ENCODE data around the gene TBRG4.

The TBRG4 gene

DNA sequence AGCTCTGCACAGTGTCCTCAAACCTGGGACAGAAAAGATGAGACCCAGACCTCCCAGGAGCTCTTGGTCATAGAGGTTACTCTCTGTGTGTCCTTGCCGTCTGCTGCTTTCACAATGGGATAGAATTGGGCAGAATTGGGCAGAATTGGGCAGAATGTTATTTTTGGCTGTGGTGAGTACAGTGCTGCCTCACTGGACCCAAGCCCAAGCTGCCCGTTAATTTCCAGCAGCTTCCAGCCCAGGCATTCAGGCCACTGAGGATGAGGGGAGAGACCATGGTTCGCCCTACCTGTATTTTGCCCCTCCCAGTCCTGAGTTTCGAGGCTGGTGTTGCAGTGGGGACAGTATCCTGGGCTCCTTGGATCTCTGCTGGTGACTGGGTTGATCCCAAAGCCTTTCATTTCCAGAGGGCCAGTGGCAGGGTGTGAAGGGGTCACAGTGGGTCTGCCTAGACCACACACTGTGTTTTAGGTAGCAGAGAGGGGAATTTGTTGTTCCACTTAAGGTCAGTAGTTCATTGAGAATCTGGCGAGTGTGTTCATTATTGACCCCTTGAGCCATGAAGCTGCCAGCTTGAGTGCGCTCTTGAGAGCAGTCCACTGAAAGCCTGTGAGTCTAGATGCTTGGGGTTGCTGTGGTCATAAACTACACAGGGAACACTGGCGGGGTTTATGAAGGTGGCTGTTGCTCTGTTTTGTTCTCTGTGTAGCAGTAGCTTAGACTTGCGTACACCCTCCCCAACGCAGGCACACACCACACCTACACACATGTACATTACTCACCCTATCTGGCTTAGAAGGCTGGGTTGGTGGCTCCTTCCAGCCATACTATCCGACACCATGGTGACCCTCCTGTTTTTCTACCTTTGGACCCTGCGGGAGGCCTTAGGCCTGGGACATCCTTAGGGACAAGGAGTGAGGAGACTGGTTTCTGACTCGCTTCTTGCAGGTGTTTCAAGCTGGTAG lies 46.2 kb downstream of the TBRG4 start:
- no peaks in the 10 kb centered on the region for H3K27me3 ChIP-seq (ENCODE audit: insufficient read depth, poor library complexity, severe bottlenecking)
- DNase-seq (ENCODE audit: low read depth in 1 of 2, low spot score in 1 of 2), result no peak
- TF ChIP-seq, protein P1, sequence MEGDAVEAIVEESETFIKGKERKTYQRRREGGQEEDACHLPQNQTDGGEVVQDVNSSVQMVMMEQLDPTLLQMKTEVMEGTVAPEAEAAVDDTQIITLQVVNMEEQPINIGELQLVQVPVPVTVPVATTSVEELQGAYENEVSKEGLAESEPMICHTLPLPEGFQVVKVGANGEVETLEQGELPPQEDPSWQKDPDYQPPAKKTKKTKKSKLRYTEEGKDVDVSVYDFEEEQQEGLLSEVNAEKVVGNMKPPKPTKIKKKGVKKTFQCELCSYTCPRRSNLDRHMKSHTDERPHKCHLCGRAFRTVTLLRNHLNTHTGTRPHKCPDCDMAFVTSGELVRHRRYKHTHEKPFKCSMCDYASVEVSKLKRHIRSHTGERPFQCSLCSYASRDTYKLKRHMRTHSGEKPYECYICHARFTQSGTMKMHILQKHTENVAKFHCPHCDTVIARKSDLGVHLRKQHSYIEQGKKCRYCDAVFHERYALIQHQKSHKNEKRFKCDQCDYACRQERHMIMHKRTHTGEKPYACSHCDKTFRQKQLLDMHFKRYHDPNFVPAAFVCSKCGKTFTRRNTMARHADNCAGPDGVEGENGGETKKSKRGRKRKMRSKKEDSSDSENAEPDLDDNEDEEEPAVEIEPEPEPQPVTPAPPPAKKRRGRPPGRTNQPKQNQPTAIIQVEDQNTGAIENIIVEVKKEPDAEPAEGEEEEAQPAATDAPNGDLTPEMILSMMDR (IDR thresholded peaks at IDR 0.05; ENCODE audit: insufficient read depth, low read length), result no peak
- no peak for TF ChIP-seq GABPA (IDR thresholded peaks at IDR 0.05; ENCODE audit: low read depth)
- TF ChIP-seq SPI1 (IDR thresholded peaks at IDR 0.05; ENCODE audit: borderline replicate concordance, low read depth), result no peak
- TF ChIP-seq POLR2AphosphoS5 (IDR thresholded peaks at IDR 0.05; ENCODE audit: low read depth), result no peak
- TF ChIP-seq, protein P2, sequence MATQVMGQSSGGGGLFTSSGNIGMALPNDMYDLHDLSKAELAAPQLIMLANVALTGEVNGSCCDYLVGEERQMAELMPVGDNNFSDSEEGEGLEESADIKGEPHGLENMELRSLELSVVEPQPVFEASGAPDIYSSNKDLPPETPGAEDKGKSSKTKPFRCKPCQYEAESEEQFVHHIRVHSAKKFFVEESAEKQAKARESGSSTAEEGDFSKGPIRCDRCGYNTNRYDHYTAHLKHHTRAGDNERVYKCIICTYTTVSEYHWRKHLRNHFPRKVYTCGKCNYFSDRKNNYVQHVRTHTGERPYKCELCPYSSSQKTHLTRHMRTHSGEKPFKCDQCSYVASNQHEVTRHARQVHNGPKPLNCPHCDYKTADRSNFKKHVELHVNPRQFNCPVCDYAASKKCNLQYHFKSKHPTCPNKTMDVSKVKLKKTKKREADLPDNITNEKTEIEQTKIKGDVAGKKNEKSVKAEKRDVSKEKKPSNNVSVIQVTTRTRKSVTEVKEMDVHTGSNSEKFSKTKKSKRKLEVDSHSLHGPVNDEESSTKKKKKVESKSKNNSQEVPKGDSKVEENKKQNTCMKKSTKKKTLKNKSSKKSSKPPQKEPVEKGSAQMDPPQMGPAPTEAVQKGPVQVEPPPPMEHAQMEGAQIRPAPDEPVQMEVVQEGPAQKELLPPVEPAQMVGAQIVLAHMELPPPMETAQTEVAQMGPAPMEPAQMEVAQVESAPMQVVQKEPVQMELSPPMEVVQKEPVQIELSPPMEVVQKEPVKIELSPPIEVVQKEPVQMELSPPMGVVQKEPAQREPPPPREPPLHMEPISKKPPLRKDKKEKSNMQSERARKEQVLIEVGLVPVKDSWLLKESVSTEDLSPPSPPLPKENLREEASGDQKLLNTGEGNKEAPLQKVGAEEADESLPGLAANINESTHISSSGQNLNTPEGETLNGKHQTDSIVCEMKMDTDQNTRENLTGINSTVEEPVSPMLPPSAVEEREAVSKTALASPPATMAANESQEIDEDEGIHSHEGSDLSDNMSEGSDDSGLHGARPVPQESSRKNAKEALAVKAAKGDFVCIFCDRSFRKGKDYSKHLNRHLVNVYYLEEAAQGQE (IDR thresholded peaks at IDR 0.05; ENCODE audit: insufficient replicate concordance, low read depth), result no peak
- no peak overlapping the region for H3K27ac ChIP-seq (replicated peaks)
- no peak overlapping the region for H3K4me3 ChIP-seq (replicated peaks; ENCODE audit: insufficient read depth, low read length)

DNA sequence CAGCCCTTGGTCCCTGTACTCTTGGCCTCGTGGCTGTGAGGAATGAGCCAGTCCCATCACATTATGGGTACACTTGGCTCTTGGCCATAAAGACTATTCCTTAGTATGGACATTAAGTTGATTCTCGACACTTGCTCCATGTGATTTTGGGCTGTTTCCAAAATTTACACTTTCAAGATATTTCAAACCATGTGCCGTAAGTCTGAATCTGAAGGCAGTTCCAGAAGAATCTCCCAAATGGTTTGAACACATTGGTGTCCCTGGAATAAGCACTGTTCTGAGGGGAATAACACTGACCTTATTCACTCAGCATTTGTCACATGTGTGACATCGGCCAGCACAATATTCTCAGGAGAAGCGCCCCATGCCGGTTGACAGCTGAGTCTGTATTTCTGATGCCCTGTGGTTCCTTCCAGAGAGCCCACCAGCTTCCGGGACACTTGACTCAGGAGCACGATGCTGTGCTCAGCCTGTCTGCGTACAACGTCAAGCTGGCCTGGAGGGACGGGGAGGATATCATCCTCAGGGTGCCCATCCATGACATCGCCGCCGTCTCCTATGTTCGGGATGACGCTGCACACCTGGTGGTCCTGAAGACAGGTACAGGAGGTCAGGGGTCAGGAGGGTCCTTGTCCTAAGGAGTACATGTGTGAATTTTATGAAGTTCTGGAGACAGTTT lies 47.3 kb downstream of the TBRG4 start:
- H3K27me3 ChIP-seq (ENCODE audit: insufficient read depth, poor library complexity, severe bottlenecking), result no peaks in the 10 kb centered on the region
- H3K27ac ChIP-seq (replicated peaks), result no peak overlapping the region
- DNase-seq (ENCODE audit: low read depth in 1 of 2, low spot score in 1 of 2), result no peak
- TF ChIP-seq, protein P1 (IDR thresholded peaks at IDR 0.05; ENCODE audit: insufficient read depth, low read length), result no peak
- no peak for TF ChIP-seq SPI1 (IDR thresholded peaks at IDR 0.05; ENCODE audit: borderline replicate concordance, low read depth)
- TF ChIP-seq, protein P2 (IDR thresholded peaks at IDR 0.05; ENCODE audit: insufficient replicate concordance, low read depth), result no peak
- no peak for TF ChIP-seq GABPA (IDR thresholded peaks at IDR 0.05; ENCODE audit: low read depth)
- no peak for TF ChIP-seq POLR2AphosphoS5 (IDR thresholded peaks at IDR 0.05; ENCODE audit: low read depth)
- H3K4me3 ChIP-seq (replicated peaks; ENCODE audit: insufficient read depth, low read length), result no peak overlapping the region

DNA sequence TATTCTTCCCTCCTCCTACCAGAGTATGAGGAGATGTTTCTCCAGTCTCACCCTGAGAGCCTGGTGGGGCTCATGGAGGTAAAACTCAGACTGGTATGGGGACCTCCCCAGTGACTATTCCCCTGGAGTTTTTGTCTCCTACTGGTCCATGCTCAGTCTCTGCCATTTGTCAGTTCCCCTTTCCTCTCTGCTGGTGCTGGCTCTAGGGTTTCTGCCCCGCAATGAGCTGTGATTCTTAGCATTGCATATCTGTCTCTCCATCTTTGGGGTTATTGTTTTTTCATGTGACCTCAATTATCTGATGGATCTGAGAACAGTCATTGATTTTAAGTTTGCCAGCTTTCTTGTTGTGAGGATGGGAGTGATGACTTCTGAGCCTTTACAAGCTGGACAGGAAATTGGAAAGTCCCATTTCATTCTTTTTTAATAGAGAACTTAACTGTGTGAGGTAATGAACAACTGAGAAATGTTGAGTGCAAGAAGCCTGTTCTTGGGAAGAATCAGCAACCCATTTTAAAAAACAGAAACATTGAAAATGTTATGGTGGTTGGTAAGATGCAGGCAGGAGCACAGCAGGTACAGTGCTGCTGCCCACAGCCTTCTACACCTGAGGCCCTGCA lies 49.6 kb downstream of the TBRG4 start:
- H3K4me3 ChIP-seq (replicated peaks; ENCODE audit: insufficient read depth, low read length), result no peak overlapping the region
- no peaks in the 10 kb centered on the region for H3K27me3 ChIP-seq (ENCODE audit: insufficient read depth, poor library complexity, severe bottlenecking)
- no peak for DNase-seq (ENCODE audit: low read depth in 1 of 2, low spot score in 1 of 2)
- H3K27ac ChIP-seq (replicated peaks), result no peak overlapping the region
- TF ChIP-seq SPI1 (IDR thresholded peaks at IDR 0.05; ENCODE audit: borderline replicate concordance, low read depth) (no peak), POLR2AphosphoS5 (IDR thresholded peaks at IDR 0.05; ENCODE audit: low read depth) (no peak), GABPA (IDR thresholded peaks at IDR 0.05; ENCODE audit: low read depth) (no peak)
- TF ChIP-seq, protein P2 (IDR thresholded peaks at IDR 0.05; ENCODE audit: insufficient replicate concordance, low read depth), result no peak
- TF ChIP-seq, protein P1 (IDR thresholded peaks at IDR 0.05; ENCODE audit: insufficient read depth, low read length), result no peak
